ENCODE data around the gene PLEKHM3. TPM values are rescaled to one million over a fixed set of nuclear protein-coding genes. Genes with fewer than 3 reads are reported as not detected.

Gene PLEKHM3
- total RNA-seq, 1 donor from 2014 or later: 9.1 TPM

- Mint-ChIP-seq H3K4me1 (ENCODE audit: low read depth) (peaks cover under 1% of the 10 kb centered on the region), H3K36me3 (ENCODE audit: low read depth) (peaks cover 3% of the 10 kb centered on the region)
These were observed 164.6 kb downstream of the PLEKHM3 start for GRCh38 chr2:207860685-207861084.

GRCh38 chr2:207855591-207855990, 169.7 kb downstream of the PLEKHM3 start:
- no peaks in the 10 kb centered on the region for H3K27me3 Mint-ChIP-seq (ENCODE audit: low read depth)
- no peak overlapping the region for H3K27ac Mint-ChIP-seq (ENCODE audit: unreplicated experiment)
- peaks cover 1% of the 10 kb centered on the region for H3K36me3 Mint-ChIP-seq (ENCODE audit: low read depth)
- H3K9me3 Mint-ChIP-seq (ENCODE audit: low read depth): no peaks in the 10 kb centered on the region
- no peak for TF ChIP-seq CTCF (IDR thresholded peaks at IDR 0.05)
- peaks cover 12% of the 10 kb centered on the region for H3K4me1 Mint-ChIP-seq (ENCODE audit: low read depth)
- DNase-seq (ENCODE audit: low spot score): no peak
- no peak overlapping the region for H3K4me3 Mint-ChIP-seq (ENCODE audit: unreplicated experiment)

More at GRCh38 chr2:207860685-207861084, 164.6 kb downstream of the PLEKHM3 start:
- Mint-ChIP-seq H3K27ac (ENCODE audit: unreplicated experiment) (no peak overlapping the region), H3K9me3 (ENCODE audit: low read depth) (no peaks in the 10 kb centered on the region), H3K4me3 (ENCODE audit: unreplicated experiment) (no peak overlapping the region), H3K27me3 (ENCODE audit: low read depth) (no peaks in the 10 kb centered on the region)
- TF ChIP-seq CTCF (IDR thresholded peaks at IDR 0.05): no peak
- no peak for DNase-seq (ENCODE audit: low spot score)

- H3K4me3 Mint-ChIP-seq (ENCODE audit: unreplicated experiment): no peak overlapping the region
- H3K27ac Mint-ChIP-seq (ENCODE audit: unreplicated experiment): peak overlapping the region; percentile 30
- no peaks in the 10 kb centered on the region for H3K36me3 Mint-ChIP-seq (ENCODE audit: low read depth)
- no peaks in the 10 kb centered on the region for H3K27me3 Mint-ChIP-seq (ENCODE audit: low read depth)
- H3K9me3 Mint-ChIP-seq (ENCODE audit: low read depth): no peaks in the 10 kb centered on the region
- peaks cover 12% of the 10 kb centered on the region for H3K4me1 Mint-ChIP-seq (ENCODE audit: low read depth)
- no peak for TF ChIP-seq CTCF (IDR thresholded peaks at IDR 0.05)
- no peak for DNase-seq (ENCODE audit: low spot score)
These were observed 170.6 kb downstream of the PLEKHM3 start for GRCh38 chr2:207854484-207855440.

GRCh38 chr2:207852791-207853190, 172.5 kb downstream of the PLEKHM3 start:
- H3K4me3 Mint-ChIP-seq (ENCODE audit: unreplicated experiment): no peak overlapping the region
- DNase-seq (ENCODE audit: low spot score): no peak
- H3K9me3 Mint-ChIP-seq (ENCODE audit: low read depth): no peaks in the 10 kb centered on the region
- no peak for TF ChIP-seq CTCF (IDR thresholded peaks at IDR 0.05)
- no peaks in the 10 kb centered on the region for H3K27me3 Mint-ChIP-seq (ENCODE audit: low read depth)
- H3K4me1 Mint-ChIP-seq (ENCODE audit: low read depth): peaks cover 19% of the 10 kb centered on the region
- H3K27ac Mint-ChIP-seq (ENCODE audit: unreplicated experiment): no peak overlapping the region
- no peaks in the 10 kb centered on the region for H3K36me3 Mint-ChIP-seq (ENCODE audit: low read depth)

- Mint-ChIP-seq H3K9me3 (ENCODE audit: low read depth) (no peaks in the 10 kb centered on the region), H3K36me3 (ENCODE audit: low read depth) (no peaks in the 10 kb centered on the region), H3K4me3 (ENCODE audit: unreplicated experiment) (no peak overlapping the region), H3K27ac (ENCODE audit: unreplicated experiment) (no peak overlapping the region), H3K27me3 (ENCODE audit: low read depth) (no peaks in the 10 kb centered on the region), H3K4me1 (ENCODE audit: low read depth) (peaks cover 14% of the 10 kb centered on the region)
- DNase-seq (ENCODE audit: low spot score): no peak
- TF ChIP-seq CTCF (IDR thresholded peaks at IDR 0.05): no peak
These were observed 175.9 kb downstream of the PLEKHM3 start for GRCh38 chr2:207849443-207849842.

All from chondrocyte (in vitro differentiated cells).